Loucy (cell line): ENCODE measurements around the gene DNM3.

Experiments
- H2AFZ ChIP-seq: fragments of 200-600 bp; sonication (generic); 2 replicates; pipeline ENCODE4 v1.6.0; 2016; ENCODE audit warnings: antibody characterized with exemption, mild to moderate bottlenecking, low read length, moderate library complexity
- H3F3A ChIP-seq: fragments of 200-600 bp; 2 replicates; pipeline ENCODE4 v1.6.0; 2016; ENCODE audit warnings: antibody characterized with exemption, low read depth, mild to moderate bottlenecking
- H3K27me3 ChIP-seq: fragments of 200-600 bp; sonication (generic); 2 replicates; pipeline ENCODE4 v1.6.1; 2014; ENCODE audit warnings: low read length, mild to moderate bottlenecking; ENCODE audit not compliant: insufficient read depth, poor library complexity, severe bottlenecking
- H3K36me3 ChIP-seq: fragments of 200-600 bp; sonication (generic); 2 replicates; pipeline ENCODE4 v1.6.1; 2016; ENCODE audit warnings: low read length; ENCODE audit not compliant: insufficient read depth
- H3K4me1 ChIP-seq: fragments of 200-600 bp; sonication (generic); 2 replicates; pipeline ENCODE4 v1.5.1; 2014; ENCODE audit warnings: low read length, mild to moderate bottlenecking; ENCODE audit not compliant: insufficient read depth, poor library complexity, severe bottlenecking
- H3K4me2 ChIP-seq: fragments of 200-600 bp; sonication (generic); 2 replicates; pipeline ENCODE4 v1.6.0; 2014; ENCODE audit warnings: antibody characterized with exemption, low read length, low read depth, mild to moderate bottlenecking; ENCODE audit not compliant: poor library complexity, severe bottlenecking
- H3K4me3 ChIP-seq: fragments of 200-600 bp; sonication (generic); 2 replicates; pipeline ENCODE4 v1.5.1; 2014; ENCODE audit warnings: low read length, mild to moderate bottlenecking, mixed read lengths; ENCODE audit not compliant: poor library complexity, severe bottlenecking
- H3K79me2 ChIP-seq: fragments of 200-600 bp; sonication (generic); 2 replicates; pipeline ENCODE4 v1.6.1; 2014; ENCODE audit warnings: low read length; ENCODE audit not compliant: insufficient read depth
- H3K9ac ChIP-seq: fragments of 200-600 bp; sonication (generic); 2 replicates; pipeline ENCODE4 v1.6.0; 2014; ENCODE audit warnings: mild to moderate bottlenecking, low read depth, low read length, moderate library complexity; ENCODE audit not compliant: poor library complexity, severe bottlenecking
- H3K9me2 ChIP-seq: fragments of 200-600 bp; sonication (generic); replicated peaks from 2 replicates; pipeline ENCODE4 v1.6.1; 2016; ENCODE audit warnings: low read depth, low read length, mixed read lengths
- H3K9me3 ChIP-seq: fragments of 200-600 bp; sonication (generic); 2 replicates; pipeline ENCODE4 v1.6.1; 2014; ENCODE audit warnings: mild to moderate bottlenecking, antibody characterized with exemption, low read length, low read depth; ENCODE audit not compliant: insufficient read depth
- H4K20me1 ChIP-seq: fragments of 200-600 bp; sonication (generic); 2 replicates; pipeline ENCODE4 v1.6.0; 2014; ENCODE audit warnings: antibody characterized with exemption, low read length, mild to moderate bottlenecking; ENCODE audit not compliant: insufficient read depth, poor library complexity, severe bottlenecking
- EZH2phosphoT487 ChIP-seq: fragments of 200-600 bp; IDR thresholded peaks from 2 replicates; pipeline ENCODE4 v1.6.1; 2018; ENCODE audit warnings: antibody characterized with exemption, mild to moderate bottlenecking, moderate library complexity, borderline replicate concordance
- TF ChIP-seq, protein P1 (sequence below): fragments of 200-600 bp; sonication (generic); conservative IDR thresholded peaks from 2 replicates; pipeline ENCODE4 v1.5.1; 2014; ENCODE audit warnings: mild to moderate bottlenecking, antibody characterized with exemption, low read length

The DNM3 gene

GRCh38 chr1:172425339-172425738, 584.0 kb downstream of the DNM3 start:
- TF ChIP-seq, protein P1, sequence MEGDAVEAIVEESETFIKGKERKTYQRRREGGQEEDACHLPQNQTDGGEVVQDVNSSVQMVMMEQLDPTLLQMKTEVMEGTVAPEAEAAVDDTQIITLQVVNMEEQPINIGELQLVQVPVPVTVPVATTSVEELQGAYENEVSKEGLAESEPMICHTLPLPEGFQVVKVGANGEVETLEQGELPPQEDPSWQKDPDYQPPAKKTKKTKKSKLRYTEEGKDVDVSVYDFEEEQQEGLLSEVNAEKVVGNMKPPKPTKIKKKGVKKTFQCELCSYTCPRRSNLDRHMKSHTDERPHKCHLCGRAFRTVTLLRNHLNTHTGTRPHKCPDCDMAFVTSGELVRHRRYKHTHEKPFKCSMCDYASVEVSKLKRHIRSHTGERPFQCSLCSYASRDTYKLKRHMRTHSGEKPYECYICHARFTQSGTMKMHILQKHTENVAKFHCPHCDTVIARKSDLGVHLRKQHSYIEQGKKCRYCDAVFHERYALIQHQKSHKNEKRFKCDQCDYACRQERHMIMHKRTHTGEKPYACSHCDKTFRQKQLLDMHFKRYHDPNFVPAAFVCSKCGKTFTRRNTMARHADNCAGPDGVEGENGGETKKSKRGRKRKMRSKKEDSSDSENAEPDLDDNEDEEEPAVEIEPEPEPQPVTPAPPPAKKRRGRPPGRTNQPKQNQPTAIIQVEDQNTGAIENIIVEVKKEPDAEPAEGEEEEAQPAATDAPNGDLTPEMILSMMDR, result no peak
- no peak for TF ChIP-seq EZH2phosphoT487
- Histone ChIP-seq H3K4me3 (no peak overlapping the region), H3K4me1 (peaks cover 30% of the 10 kb centered on the region)

GRCh38 chr1:172427191-172427590, 585.9 kb downstream of the DNM3 start:
- TF ChIP-seq, protein P1, result no peak
- no peak for TF ChIP-seq EZH2phosphoT487
- no peaks in the 10 kb centered on the region for H3K9me2 ChIP-seq
- peak overlapping the region; percentile 57 for H3K4me3 ChIP-seq
- H3K4me1 ChIP-seq, result peaks cover 47% of the 10 kb centered on the region
- peak overlapping the region; percentile 60 for H3K9ac ChIP-seq
- H4K20me1 ChIP-seq, result no peaks in the 10 kb centered on the region
- no peaks in the 10 kb centered on the region; the same call in 1 of the 2 replicates for H3K79me2 ChIP-seq
- no peaks in the 10 kb centered on the region for H3K36me3 ChIP-seq
- peak overlapping the region; percentile 71 for H3K4me2 ChIP-seq
- H3K27me3 ChIP-seq, result no peaks in the 10 kb centered on the region
- H2AFZ ChIP-seq, result peak overlapping the region; percentile 64
- H3F3A ChIP-seq, result peaks cover 3% of the 10 kb centered on the region; the same call in 1 of the 2 replicates
- H3K9me3 ChIP-seq, result no peaks in the 10 kb centered on the region

More at GRCh38 chr1:172425339-172425738, 584.0 kb downstream of the DNM3 start:
- no peaks in the 10 kb centered on the region for H3K9me3 ChIP-seq
- no peaks in the 10 kb centered on the region for H3K36me3 ChIP-seq
- H3K9ac ChIP-seq, result no peak overlapping the region
- H3K27me3 ChIP-seq, result no peaks in the 10 kb centered on the region
- no peaks in the 10 kb centered on the region for H3K9me2 ChIP-seq
- H2AFZ ChIP-seq, result no peak overlapping the region
- H4K20me1 ChIP-seq, result no peaks in the 10 kb centered on the region
- H3K4me2 ChIP-seq, result no peak overlapping the region
- H3K79me2 ChIP-seq, result no peaks in the 10 kb centered on the region; the same call in 1 of the 2 replicates
- H3F3A ChIP-seq, result no peaks in the 10 kb centered on the region

GRCh38 chr1:172429331-172430127, 588.2 kb downstream of the DNM3 start:
- no peak for TF ChIP-seq EZH2phosphoT487
- TF ChIP-seq, protein P1, result peak; percentile 98
- H3K27me3 ChIP-seq, result no peaks in the 10 kb centered on the region
- peaks cover 3% of the 10 kb centered on the region; the same call in 1 of the 2 replicates for H3F3A ChIP-seq

More at GRCh38 chr1:172429331-172430127, 588.2 kb downstream of the DNM3 start:
- H3K36me3 ChIP-seq, result no peaks in the 10 kb centered on the region
- H3K9me3 ChIP-seq, result no peaks in the 10 kb centered on the region
- H3K4me1 ChIP-seq, result peaks cover 47% of the 10 kb centered on the region
- H3K79me2 ChIP-seq, result no peaks in the 10 kb centered on the region; the same call in 1 of the 2 replicates
- no peaks in the 10 kb centered on the region for H3K9me2 ChIP-seq
- no peak overlapping the region for H3K4me2 ChIP-seq
- no peak overlapping the region for H3K4me3 ChIP-seq
- H4K20me1 ChIP-seq, result no peaks in the 10 kb centered on the region
- H3K9ac ChIP-seq, result no peak overlapping the region
- no peak overlapping the region for H2AFZ ChIP-seq
